SKM-1 (cell line): ENCODE results near the gene PPM1D.
"Not testable (repeated sequence)": the region's sequence is repeated elsewhere in the genome, so short reads cannot be mapped to it uniquely, and the experiment has no call there.

ENCODE experiments used
- DNase-seq: peaks from one replicate; lab custom pipeline; 2025; ENCODE audit not compliant: unreplicated experiment; lab: John Stamatoyannopoulos, UW

The PPM1D gene

GRCh38 chr17:60664022-60664421, 64.0 kb downstream of the PPM1D start:
- DNase-seq = no peak

- no peak for DNase-seq
These were observed 65.6 kb downstream of the PPM1D start for GRCh38 chr17:60665602-60666001.

- DNase-seq = not testable (repeated sequence)
These were observed 68.7 kb downstream of the PPM1D start for GRCh38 chr17:60668741-60669140.

- DNase-seq = no peak
These were observed 71.5 kb downstream of the PPM1D start for GRCh38 chr17:60671482-60671881.

- not testable (repeated sequence) for DNase-seq
These were observed 74.6 kb downstream of the PPM1D start for GRCh38 chr17:60674637-60675036.

- no peak for DNase-seq
These were observed 76.0 kb downstream of the PPM1D start for GRCh38 chr17:60675997-60676396.

- no peak for DNase-seq
These were observed 76.8 kb downstream of the PPM1D start for GRCh38 chr17:60676758-60677307.

GRCh38 chr17:60677308-60678117, 77.5 kb downstream of the PPM1D start, which contains the start of gene BCAS3:
TSS of gene BCAS3 (plus strand) at chr17:60677851.
- DNase-seq = peak; percentile 95

GRCh38 chr17:60678118-60678444, 78.1 kb downstream of the PPM1D start:
- DNase-seq = no peak

- no peak for DNase-seq
These were observed 79.3 kb downstream of the PPM1D start for GRCh38 chr17:60679287-60679686.

- DNase-seq = no peak
These were observed 80.8 kb downstream of the PPM1D start for GRCh38 chr17:60680754-60681153.

GRCh38 chr17:60685437-60685836, 85.4 kb downstream of the PPM1D start:
- no peak for DNase-seq

- no peak for DNase-seq
These were observed 96.0 kb downstream of the PPM1D start for GRCh38 chr17:60695960-60696359.

- DNase-seq = no peak
These were observed 99.1 kb downstream of the PPM1D start for GRCh38 chr17:60699090-60699489.

GRCh38 chr17:60704170-60704569, 104.2 kb downstream of the PPM1D start:
- DNase-seq = no peak

GRCh38 chr17:60712675-60713074, 112.7 kb downstream of the PPM1D start:
- DNase-seq = no peak

GRCh38 chr17:60713608-60714007, 113.6 kb downstream of the PPM1D start:
- no peak for DNase-seq
